Aorta (tissue), 5 donors: Measurements from ENCODE around the gene DDHD1. TPM values are rescaled to one million over a fixed set of nuclear protein-coding genes. Genes with fewer than 3 reads are reported as not detected.

ENCODE experiments used
- ATAC-seq: fragments of 200-7000 bp; cut with Tn5 transposase; one replicate; pipeline ENCODE4 v1.9.1; 2022; ENCODE audit warnings: moderate library complexity; ENCODE audit not compliant: low FRiP score
- DNase-seq, 2 donors: peaks; one replicate each; pipeline ENCODE4 v3.0.0-alpha.2; 2020
- H3K27ac ChIP-seq, 2 donors: one replicate each; pipeline ENCODE4 v1.5.1; 2013; ENCODE audit warnings: low read length in 2 of 2, mild to moderate bottlenecking in 2 of 2, moderate library complexity in 2 of 2, control low read depth in 1 of 2, inconsistent platforms in 1 of 2, low read depth in 1 of 2
- H3K27me3 ChIP-seq, 2 donors: one replicate each; pipeline ENCODE4 v1.6.1; 2013; ENCODE audit warnings: control low read depth in 1 of 2, low read length in 1 of 2, mild to moderate bottlenecking in 1 of 2, moderate library complexity in 1 of 2; ENCODE audit not compliant: insufficient read depth in 2 of 2, control insufficient read depth in 1 of 2
- H3K36me3 ChIP-seq, 2 donors: one replicate each; pipeline ENCODE4 v1.6.1; 2013; ENCODE audit warnings: control low read depth in 1 of 2, low read length in 1 of 2, mild to moderate bottlenecking in 1 of 2; ENCODE audit not compliant: insufficient read depth in 2 of 2, control insufficient read depth in 1 of 2
- H3K4me1 ChIP-seq, 2 donors: one replicate each; pipeline ENCODE4 v1.6.1; 2013; ENCODE audit warnings: low read length in 2 of 2, control low read depth in 1 of 2, mild to moderate bottlenecking in 1 of 2, moderate library complexity in 1 of 2; ENCODE audit not compliant: insufficient read depth in 2 of 2, control insufficient read depth in 1 of 2
- H3K4me3 ChIP-seq, 2 donors: one replicate each; pipeline ENCODE4 v1.5.1; 2013; ENCODE audit warnings: low read length in 2 of 2, control low read depth in 1 of 2, mild to moderate bottlenecking in 1 of 2
- H3K9me3 ChIP-seq: one replicate; pipeline ENCODE4 v1.6.1; 2013; ENCODE audit warnings: mild to moderate bottlenecking, low read length; ENCODE audit not compliant: control insufficient read depth
- WGBS, 2 donors: extraction: QIAGEN DNeasy Blood & Tissue Kit; methylation state at CpG; one replicate each; pipeline ENCODE4 v1.1.7; 2013; 5-methylcytosine and 5-hydroxymethylcytosine counted together
- intact Hi-C, 2 donors: fragments of 100-400 bp; cut with DNase I; formaldehyde crosslinking; loops; one replicate each; pipeline versions ENCODE4 v1.14.2 to v1.15.0; 2022
- polyA plus RNA-seq, 2 donors: library from polyadenylated mRNA; stranded (reverse); fragments of 200-250 nt; gene quantifications; one replicate each; pipeline ENCODE4 v1.2.3, GENCODE V29; 2013
- total RNA-seq, 2 donors: library from RNA; stranded (reverse); fragmentation: NEBNext Ultra II Directional; extraction: Animal tissue kit (Norgen Biotek cat#: 25700); gene quantifications; one replicate each; pipeline ENCODE4 v1.2.1, GENCODE V29; 2021
- donor health status: healthy with polysubstance abuse.
- donor health status: Bipolar disorder and iron deficiency.
- donor health status: DM: no; HTN: no; CAD: no.
- donor health status: DM: no; HTN: no; CAD: no.
- donor health status: DM: yes; HTN: yes; CAD: no.

Gene DDHD1
- total and polyA plus RNA-seq, 4 donors, result 1.1 to 29.8 (median 13.5) TPM

DNA sequence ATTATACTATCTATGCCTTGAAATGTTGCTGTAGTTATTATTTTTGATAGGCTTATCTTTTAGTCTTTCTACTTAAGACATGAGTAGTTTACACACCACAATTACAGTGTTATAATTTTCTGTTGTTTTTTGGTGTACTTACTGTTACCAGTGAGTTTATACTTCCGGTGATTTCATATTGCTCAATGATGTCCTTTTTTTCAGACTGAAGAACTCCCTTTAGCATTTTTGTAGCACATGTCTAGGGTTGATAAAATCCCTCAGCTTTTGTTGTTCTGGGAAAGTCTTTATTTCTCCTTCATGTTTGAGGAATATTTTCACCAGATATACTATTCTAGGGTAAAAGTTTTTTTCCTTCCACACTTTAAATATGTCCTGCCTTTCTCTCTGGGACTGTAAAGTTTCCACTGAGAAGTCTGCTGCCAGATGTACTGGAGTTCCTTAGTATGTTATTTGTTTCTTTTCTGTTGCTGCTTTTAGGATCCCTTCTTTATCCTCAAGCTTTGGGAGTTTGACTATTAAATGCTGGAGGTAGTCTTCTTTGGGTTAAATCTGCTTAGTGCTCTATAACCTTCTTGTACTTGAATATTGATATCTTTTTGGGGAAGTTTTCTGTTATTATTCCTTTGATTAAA, 160.8 kb downstream of the DDHD1 start:
- intact Hi-C loops, result no loop called here
- Histone ChIP-seq H3K4me1 (no peaks in the 10 kb centered on the region), H3K27me3 (no peaks in the 10 kb centered on the region), H3K36me3 (no peaks in the 10 kb centered on the region), H3K9me3 (no peaks in the 10 kb centered on the region), H3K27ac (no peak overlapping the region), H3K4me3 (no peak overlapping the region)
- 44 to 48% methylated on average over 1 of the region's 1 CpG for WGBS, 2 donors
- DNase-seq, result no peak
- ATAC-seq, result no peak

DNA sequence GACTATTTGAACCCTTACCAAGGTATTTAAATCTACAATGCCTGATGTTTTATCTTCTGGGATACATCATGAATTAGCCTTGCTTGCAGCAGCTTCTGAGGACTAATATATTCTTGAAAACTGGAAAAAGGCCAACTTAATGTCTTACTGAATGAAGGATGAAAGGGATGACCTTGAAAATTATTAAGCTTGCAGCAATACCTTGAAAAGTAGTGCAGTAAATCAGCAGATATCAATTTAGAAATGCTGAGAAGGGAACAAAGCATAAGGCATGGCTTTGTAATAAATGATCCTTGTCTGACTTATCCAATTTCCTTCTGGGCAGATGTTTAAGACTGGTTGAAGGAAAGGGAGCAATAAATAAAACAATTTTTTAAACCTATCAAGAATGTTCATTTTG, 165.0 kb downstream of the DDHD1 start:
- H3K4me1 ChIP-seq, result no peaks in the 10 kb centered on the region
- H3K27ac ChIP-seq, result no peak overlapping the region
- intact Hi-C loops, result no loop called here
- DNase-seq, result no peak
- H3K36me3 ChIP-seq, result no peaks in the 10 kb centered on the region
- ATAC-seq, result no peak
- H3K27me3 ChIP-seq, result no peaks in the 10 kb centered on the region
- no peak overlapping the region for H3K4me3 ChIP-seq
- no peaks in the 10 kb centered on the region for H3K9me3 ChIP-seq

- Histone ChIP-seq H3K4me3 (no peak overlapping the region), H3K4me1 (no peaks in the 10 kb centered on the region), H3K36me3 (no peaks in the 10 kb centered on the region), H3K27ac (no peak overlapping the region), H3K27me3 (no peaks in the 10 kb centered on the region), H3K9me3 (no peaks in the 10 kb centered on the region)
- 59 to 73% methylated on average over 3 of the region's 3 CpGs for WGBS, 2 donors
- intact Hi-C loops, result no loop called here
- ATAC-seq (no peak), DNase-seq (no peak)
Measured at GRCh38 chr14:52987514-52987913, 165.6 kb downstream of the DDHD1 start.

DNA sequence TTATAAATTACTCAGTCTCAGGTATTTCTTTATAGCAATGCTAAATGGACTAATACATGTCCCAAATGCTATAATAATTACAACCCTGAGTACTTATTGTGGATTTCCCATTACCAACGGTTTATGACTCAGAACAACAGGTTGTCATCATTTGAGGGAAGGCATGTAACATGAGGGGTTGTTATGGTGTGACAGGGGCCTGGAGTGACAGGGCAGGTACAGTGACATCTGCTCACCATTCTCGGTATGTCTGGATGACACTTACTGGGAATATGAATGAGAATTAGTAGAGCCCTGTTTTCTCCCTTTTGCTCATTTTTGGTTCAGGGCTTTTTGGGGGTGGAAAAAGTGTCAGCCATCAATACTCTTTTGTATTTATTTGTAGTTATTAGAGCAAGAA, 166.1 kb downstream of the DDHD1 start:
- Histone ChIP-seq H3K4me3 (no peak overlapping the region), H3K27ac (no peak overlapping the region), H3K27me3 (no peaks in the 10 kb centered on the region), H3K36me3 (no peaks in the 10 kb centered on the region), H3K9me3 (no peaks in the 10 kb centered on the region), H3K4me1 (no peaks in the 10 kb centered on the region)
- no peak for DNase-seq
- intact Hi-C loops, result no loop called here
- 61 to 93% methylated on average over 2 of the region's 2 CpGs for WGBS, 2 donors
- ATAC-seq, result no peak

Other genes with a start within 250 kb of the DDHD1 start
- gene FERMT2, start 202.3 kb downstream of the DDHD1 start, total RNA-seq, result 100 to 1,000 TPM; 205 to 310 TPM
- gene FERMT2, start 202.3 kb downstream of the DDHD1 start, polyA plus RNA-seq, result 100 to 1,000 TPM in 1 of 2 donors, 10 to 100 TPM in 1; 63.0 to 120 TPM